ENCODE data around the gene RNF213.

Gene RNF213
- total RNA-seq: 1,648 to 2,484 reads per million in 2 donors

- peak; percentile 49 for DNase-seq
Observed at GRCh38 chr17:80260791-80261158, at the start of gene RNF213. Gene RNF213 (plus strand): TSS chr17:80260852. CDS start chr17:80263682, 2,830 bp downstream.

GRCh38 chr17:80212109-80212508 is 48.5 kb upstream of the RNF213 start:
- no peak for DNase-seq

- no peak for DNase-seq
Observed at GRCh38 chr17:80212511-80212910, 48.1 kb upstream of the RNF213 start.

- DNase-seq: no peak
Observed at GRCh38 chr17:80212962-80213642, 47.5 kb upstream of the RNF213 start.

GRCh38 chr17:80213643-80213975 is 47.0 kb upstream of the RNF213 start:
- no peak for DNase-seq

GRCh38 chr17:80214012-80214877 is 46.4 kb upstream of the RNF213 start:
- DNase-seq: no peak

GRCh38 chr17:80214878-80215210 is 45.8 kb upstream of the RNF213 start:
- DNase-seq: no peak

- DNase-seq: no peak
Observed at GRCh38 chr17:80216473-80217456, 43.9 kb upstream of the RNF213 start.

- no peak for DNase-seq
Observed at GRCh38 chr17:80217703-80218362, 42.8 kb upstream of the RNF213 start.

- DNase-seq: no peak
Observed at GRCh38 chr17:80218391-80218790, 42.3 kb upstream of the RNF213 start.

GRCh38 chr17:80219013-80219762 is 41.5 kb upstream of the RNF213 start:
- DNase-seq: peak; percentile 92

GRCh38 chr17:80219763-80220053 is 40.9 kb upstream of the RNF213 start:
- no peak for DNase-seq

- DNase-seq: peak; percentile 53
Observed at GRCh38 chr17:80220054-80220735, 40.5 kb upstream of the RNF213 start, which contains the start of the genes SGSH and SLC26A11. Gene SGSH (minus strand): TSS chr17:80220333. CDS start chr17:80220313, 20 bp downstream. Gene SLC26A11 (plus strand): TSS chr17:80220427. CDS start chr17:80221561, 1,134 bp downstream.

GRCh38 chr17:80220736-80221215 is 39.9 kb upstream of the RNF213 start:
- no peak for DNase-seq

GRCh38 chr17:80221351-80222105 is 39.1 kb upstream of the RNF213 start:
- DNase-seq: no peak

GRCh38 chr17:80222376-80223141 is 38.1 kb upstream of the RNF213 start:
- no peak for DNase-seq

GRCh38 chr17:80223142-80223815 is 37.4 kb upstream of the RNF213 start:
- no peak for DNase-seq

GRCh38 chr17:80223838-80224497 is 36.7 kb upstream of the RNF213 start:
- DNase-seq: no peak

Data from T-helper 9 cell (primary cell).